ENCODE measurements around the gene FGD2. TPM values are rescaled to one million over a fixed set of nuclear protein-coding genes. Genes with fewer than 3 reads are reported as not detected.

Gene FGD2
- total RNA-seq, 1 experiment from 2014 or later, result 0.08 TPM

GRCh38 chr6:36969240-36969691, 36.2 kb upstream of the FGD2 start:
- in situ Hi-C loops (cut with HindIII; ENCODE audit: low pct_unique_long_range_greater_than_20kb, low sequenced_read_pairs), result no loop called here
- no peak for DNase-seq (ENCODE audit: low read depth, low spot score)

- in situ Hi-C loops (cut with HindIII; ENCODE audit: low pct_unique_long_range_greater_than_20kb, low sequenced_read_pairs), result no loop called here
- no peak for DNase-seq (ENCODE audit: low read depth, low spot score)
Measured at GRCh38 chr6:36969988-36970891, 35.2 kb upstream of the FGD2 start.

- in situ Hi-C loops (cut with HindIII; ENCODE audit: low pct_unique_long_range_greater_than_20kb, low sequenced_read_pairs), result no loop called here
Measured at GRCh38 chr6:36970892-36971842, 34.3 kb upstream of the FGD2 start.

GRCh38 chr6:36971921-36972673, 33.4 kb upstream of the FGD2 start:
- in situ Hi-C loops (cut with HindIII; ENCODE audit: low pct_unique_long_range_greater_than_20kb, low sequenced_read_pairs), result no loop called here
- DNase-seq (ENCODE audit: low read depth, low spot score), result no peak

More at GRCh38 chr6:36970892-36971842, 34.3 kb upstream of the FGD2 start:
- DNase-seq (ENCODE audit: low read depth, low spot score), result no peak

GRCh38 chr6:36973190-36973589, 32.3 kb upstream of the FGD2 start:
- DNase-seq (ENCODE audit: low read depth, low spot score), result no peak

GRCh38 chr6:36973647-36974046, 31.8 kb upstream of the FGD2 start:
- no peak for DNase-seq (ENCODE audit: low read depth, low spot score)
- in situ Hi-C loops (cut with HindIII; ENCODE audit: low pct_unique_long_range_greater_than_20kb, low sequenced_read_pairs), result no loop called here

More at GRCh38 chr6:36973190-36973589, 32.3 kb upstream of the FGD2 start:
- in situ Hi-C loops (cut with HindIII; ENCODE audit: low pct_unique_long_range_greater_than_20kb, low sequenced_read_pairs), result no loop called here

- DNase-seq (ENCODE audit: low read depth, low spot score), result no peak
- in situ Hi-C loops (cut with HindIII; ENCODE audit: low pct_unique_long_range_greater_than_20kb, low sequenced_read_pairs), result no loop called here
Measured at GRCh38 chr6:36975231-36976006, 30.0 kb upstream of the FGD2 start.

GRCh38 chr6:36976007-36976264, 29.5 kb upstream of the FGD2 start:
- in situ Hi-C loops (cut with HindIII; ENCODE audit: low pct_unique_long_range_greater_than_20kb, low sequenced_read_pairs), result no loop called here
- no peak for DNase-seq (ENCODE audit: low read depth, low spot score)

GRCh38 chr6:36976509-36976908, 28.9 kb upstream of the FGD2 start:
- in situ Hi-C loops (cut with HindIII; ENCODE audit: low pct_unique_long_range_greater_than_20kb, low sequenced_read_pairs), result no loop called here
- DNase-seq (ENCODE audit: low read depth, low spot score), result no peak

- DNase-seq (ENCODE audit: low read depth, low spot score), result no peak
- in situ Hi-C loops (cut with HindIII; ENCODE audit: low pct_unique_long_range_greater_than_20kb, low sequenced_read_pairs), result no loop called here
Measured at GRCh38 chr6:36976931-36977330, 28.5 kb upstream of the FGD2 start.

- in situ Hi-C loops (cut with HindIII; ENCODE audit: low pct_unique_long_range_greater_than_20kb, low sequenced_read_pairs), result no loop called here
- peak; percentile 52 for DNase-seq (ENCODE audit: low read depth, low spot score)
Measured at GRCh38 chr6:36977470-36977941, 27.9 kb upstream of the FGD2 start.

GRCh38 chr6:36978421-36979346, 26.8 kb upstream of the FGD2 start:
- DNase-seq (ENCODE audit: low read depth, low spot score), result no peak
- in situ Hi-C loops (cut with HindIII; ENCODE audit: low pct_unique_long_range_greater_than_20kb, low sequenced_read_pairs), result no loop called here

- DNase-seq (ENCODE audit: low read depth, low spot score), result peak; percentile 64
- in situ Hi-C loops (cut with HindIII; ENCODE audit: low pct_unique_long_range_greater_than_20kb, low sequenced_read_pairs), result no loop called here
Measured at GRCh38 chr6:36979347-36979742, 26.1 kb upstream of the FGD2 start.

GRCh38 chr6:36980129-36980528, 25.3 kb upstream of the FGD2 start:
- DNase-seq (ENCODE audit: low read depth, low spot score), result no peak
- in situ Hi-C loops (cut with HindIII; ENCODE audit: low pct_unique_long_range_greater_than_20kb, low sequenced_read_pairs), result no loop called here

GRCh38 chr6:36980876-36981619, 24.4 kb upstream of the FGD2 start:
- DNase-seq (ENCODE audit: low read depth, low spot score), result no peak
- in situ Hi-C loops (cut with HindIII; ENCODE audit: low pct_unique_long_range_greater_than_20kb, low sequenced_read_pairs), result no loop called here
